ENCODE data around the gene CCDC6.

- TF ChIP-seq CTCF (IDR thresholded peaks at IDR 0.05; ENCODE audit: low read depth, low read length) = no peak
- TF ChIP-seq POLR2A (IDR thresholded peaks at IDR 0.05; ENCODE audit: extremely low read depth, insufficient read length) = no peak
These were observed 124.8 kb downstream of the CCDC6 start for GRCh38 chr10:59781511-59781910.
